ENCODE data around the gene TSSK1B.
"Not testable (repeated sequence)": the region's sequence is repeated elsewhere in the genome, so short reads cannot be mapped to it uniquely, and the experiment has no call there.

Gene TSSK1B, protein sequence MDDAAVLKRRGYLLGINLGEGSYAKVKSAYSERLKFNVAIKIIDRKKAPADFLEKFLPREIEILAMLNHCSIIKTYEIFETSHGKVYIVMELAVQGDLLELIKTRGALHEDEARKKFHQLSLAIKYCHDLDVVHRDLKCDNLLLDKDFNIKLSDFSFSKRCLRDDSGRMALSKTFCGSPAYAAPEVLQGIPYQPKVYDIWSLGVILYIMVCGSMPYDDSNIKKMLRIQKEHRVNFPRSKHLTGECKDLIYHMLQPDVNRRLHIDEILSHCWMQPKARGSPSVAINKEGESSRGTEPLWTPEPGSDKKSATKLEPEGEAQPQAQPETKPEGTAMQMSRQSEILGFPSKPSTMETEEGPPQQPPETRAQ

DNA sequence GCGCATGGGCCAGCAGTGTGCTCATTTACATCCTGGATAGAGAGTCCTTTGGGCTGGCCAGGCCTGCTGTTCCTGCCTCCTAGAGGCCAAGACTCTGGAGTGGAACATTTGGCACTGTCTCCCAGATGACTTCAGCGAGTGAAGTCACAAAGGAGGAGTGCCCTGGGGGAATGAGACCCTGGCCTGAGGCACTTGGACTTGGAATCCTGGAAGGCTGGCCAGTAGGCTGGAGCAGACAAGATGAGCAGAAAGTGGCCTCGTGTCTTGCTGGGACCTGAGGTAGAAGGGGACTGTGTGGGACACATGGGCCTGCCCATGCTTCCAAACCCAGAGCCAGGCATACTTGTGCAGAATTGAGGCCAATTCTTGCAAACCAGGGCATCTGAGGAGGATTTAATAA, at the start of gene TSSK1B:
Gene TSSK1B, minus strand, starts transcription at position 101 of the 400 bp plus-strand sequence. CDS start 150 bp downstream, outside the sequence.
- no peak for DNase-seq (ENCODE audit: low read depth in 2 of 2)

DNA sequence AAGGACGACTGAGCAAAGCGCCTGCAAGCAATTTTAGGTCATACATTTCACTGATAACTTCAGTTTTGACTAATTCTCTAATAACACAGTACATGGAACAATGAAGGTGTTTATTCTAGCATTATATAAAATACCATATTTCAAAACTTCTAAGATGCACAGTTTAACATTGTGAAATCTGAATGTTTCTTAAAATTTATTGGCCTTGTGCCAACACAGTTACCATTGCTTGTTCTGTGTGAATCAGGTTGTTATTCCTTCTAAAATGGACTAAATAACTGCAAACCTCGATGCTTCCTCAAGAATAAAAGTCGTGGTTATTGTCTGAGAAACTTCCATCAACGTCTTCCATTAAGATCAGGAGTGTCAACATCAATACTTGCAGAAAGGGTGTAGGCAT, 45.5 kb upstream of the TSSK1B start:
- DNase-seq (ENCODE audit: low read depth in 2 of 2): no peak

DNA sequence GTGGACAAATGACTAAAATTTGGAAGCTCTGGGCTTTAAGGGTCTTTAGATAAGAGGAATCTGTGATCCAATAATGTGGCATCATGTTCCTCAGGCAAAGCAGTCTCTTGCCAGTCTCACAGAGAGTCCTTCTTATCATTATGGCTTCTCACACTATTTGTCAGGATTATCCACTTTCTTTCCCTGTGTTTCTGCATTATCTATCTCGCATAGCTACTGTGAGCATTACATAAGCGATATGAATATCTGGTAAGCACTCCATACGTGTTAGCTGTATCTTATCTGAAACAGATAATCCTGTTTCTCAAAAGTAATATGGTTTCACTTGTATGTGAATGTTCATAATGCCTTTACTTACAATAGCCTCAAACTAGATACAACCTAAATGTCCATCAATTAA, 43.9 kb upstream of the TSSK1B start:
- DNase-seq (ENCODE audit: low read depth in 2 of 2): no peak

DNA sequence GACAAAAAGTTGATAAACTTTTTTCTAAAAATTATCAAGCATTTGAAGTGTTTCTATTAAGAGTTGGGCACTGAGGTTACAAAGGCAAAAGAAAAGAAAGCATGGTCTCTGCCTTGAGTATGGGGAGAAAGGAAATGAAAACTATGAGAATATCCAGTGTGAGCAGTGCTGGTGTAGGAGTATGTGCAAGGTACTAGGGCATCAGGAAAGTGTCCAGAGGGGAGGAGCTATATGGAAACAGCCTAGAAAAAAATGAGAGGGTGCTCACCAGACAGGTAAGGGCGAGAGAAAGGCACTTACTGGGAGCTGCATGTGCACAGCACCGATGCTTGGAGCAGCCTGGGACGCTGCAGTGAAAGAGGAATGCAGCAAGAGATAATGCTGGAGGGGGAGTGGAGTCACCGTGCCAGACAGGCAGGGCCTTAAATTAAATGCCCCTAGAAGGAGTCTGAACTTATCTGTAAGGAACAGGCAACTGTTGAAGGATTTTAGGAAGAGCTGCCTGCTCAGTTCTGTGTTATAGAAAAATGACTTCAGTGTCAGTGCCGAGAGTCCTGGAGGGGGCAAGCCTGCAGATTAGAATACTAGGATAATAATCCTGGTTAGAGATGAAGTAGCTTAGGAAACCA, 39.4 kb upstream of the TSSK1B start:
- DNase-seq (ENCODE audit: low read depth in 2 of 2): no peak

DNA sequence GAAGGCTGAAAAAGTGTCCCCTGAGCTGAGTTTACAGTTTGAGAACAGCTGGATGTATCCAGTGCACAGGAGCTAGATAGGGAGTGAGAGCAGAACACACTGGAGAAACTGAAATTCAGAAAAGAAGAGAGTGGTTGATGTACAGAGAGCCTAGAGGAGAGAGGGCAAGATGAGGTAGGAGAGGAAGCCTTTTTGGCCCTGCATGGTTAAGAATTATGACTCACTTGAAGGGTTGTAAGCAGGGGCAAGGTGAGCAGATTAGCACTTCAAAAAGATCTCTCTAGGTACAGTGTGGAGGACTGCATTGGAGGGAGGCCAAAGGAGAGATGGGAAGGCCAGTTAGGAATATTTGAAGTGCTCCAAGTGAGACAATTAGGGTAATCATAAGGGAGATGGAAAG, 28.2 kb upstream of the TSSK1B start:
- DNase-seq (ENCODE audit: low read depth in 2 of 2): no peak

DNA sequence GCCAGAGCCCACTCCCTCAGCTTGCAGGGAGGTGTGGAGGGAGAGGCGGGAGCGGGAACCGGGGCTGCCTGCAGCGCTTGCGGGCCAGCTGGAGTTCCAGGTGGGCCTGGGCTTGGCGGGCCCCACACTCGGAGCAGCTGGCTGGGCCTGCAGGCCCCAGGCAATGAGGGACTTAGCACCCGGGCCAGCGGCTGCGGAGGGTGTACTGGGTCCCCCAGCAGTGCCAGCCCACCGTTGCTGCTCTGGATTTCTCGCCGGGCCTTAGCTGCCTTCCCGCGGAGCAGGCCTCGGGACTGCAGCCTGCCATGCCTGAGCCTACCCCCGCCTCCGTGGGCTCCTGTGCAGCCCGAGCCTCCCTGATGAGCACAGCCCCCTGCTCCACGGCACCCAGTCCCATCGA, 22.3 kb upstream of the TSSK1B start:
- DNase-seq (ENCODE audit: low read depth in 2 of 2): not testable (repeated sequence)

DNA sequence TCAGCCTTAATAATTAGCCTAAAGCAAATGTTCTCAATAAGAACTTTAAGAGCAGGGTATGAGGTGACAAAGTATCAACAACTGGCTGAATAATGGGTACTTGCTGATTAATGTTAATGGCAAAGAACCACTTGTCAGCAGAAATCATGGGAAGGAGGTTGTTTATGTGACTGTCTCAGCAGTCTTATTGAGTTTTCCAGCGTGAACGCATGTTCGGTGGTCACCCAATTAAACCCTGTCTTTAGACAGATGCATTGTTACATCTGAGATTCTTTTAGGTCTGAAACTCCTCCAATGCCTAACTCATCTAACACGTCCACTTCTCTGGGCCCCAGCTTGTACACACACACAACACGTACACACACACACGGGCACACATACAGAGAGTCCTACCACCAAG, 18.2 kb upstream of the TSSK1B start:
- no peak for DNase-seq (ENCODE audit: low read depth in 2 of 2)

DNA sequence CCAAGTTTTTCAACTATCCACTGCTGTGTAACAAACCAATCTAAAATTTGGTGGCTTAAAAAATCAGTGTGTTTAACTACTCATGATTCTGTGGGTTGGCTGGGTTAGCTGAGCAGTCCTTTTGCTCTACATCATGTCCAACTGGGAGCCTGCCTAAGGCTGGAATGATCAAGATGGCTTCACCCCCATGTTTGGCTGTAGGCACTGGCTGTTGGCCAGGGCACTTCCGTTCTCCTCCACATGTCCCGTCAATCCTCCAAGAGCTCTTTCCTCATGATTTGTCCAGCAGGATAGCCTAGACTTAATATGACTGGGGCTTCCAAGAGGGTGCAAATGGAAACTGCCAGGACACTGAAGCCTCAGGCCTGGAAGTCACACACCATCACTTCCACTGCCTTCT, 17.0 kb upstream of the TSSK1B start:
- no peak for DNase-seq (ENCODE audit: low read depth in 2 of 2)

DNA sequence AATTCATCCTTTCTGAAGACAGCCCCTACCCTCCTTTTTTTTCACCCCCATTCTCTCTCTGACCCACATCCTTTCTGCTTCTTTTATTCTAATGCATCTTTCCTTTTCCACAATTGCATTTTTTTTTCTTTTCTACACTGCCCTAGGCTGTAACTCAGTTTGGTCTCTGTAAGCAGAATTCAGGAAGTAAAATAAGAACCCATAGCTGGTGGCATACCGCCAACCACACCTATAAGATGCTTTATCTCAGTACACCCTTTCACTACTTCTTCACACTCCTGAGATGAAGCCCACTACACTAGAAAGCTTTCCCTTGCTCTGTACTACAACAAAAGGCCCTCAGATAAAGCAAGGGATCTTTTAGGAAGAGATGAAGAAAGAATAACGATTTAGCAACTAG, 16.1 kb upstream of the TSSK1B start:
- DNase-seq (ENCODE audit: low read depth in 2 of 2): no peak

DNA sequence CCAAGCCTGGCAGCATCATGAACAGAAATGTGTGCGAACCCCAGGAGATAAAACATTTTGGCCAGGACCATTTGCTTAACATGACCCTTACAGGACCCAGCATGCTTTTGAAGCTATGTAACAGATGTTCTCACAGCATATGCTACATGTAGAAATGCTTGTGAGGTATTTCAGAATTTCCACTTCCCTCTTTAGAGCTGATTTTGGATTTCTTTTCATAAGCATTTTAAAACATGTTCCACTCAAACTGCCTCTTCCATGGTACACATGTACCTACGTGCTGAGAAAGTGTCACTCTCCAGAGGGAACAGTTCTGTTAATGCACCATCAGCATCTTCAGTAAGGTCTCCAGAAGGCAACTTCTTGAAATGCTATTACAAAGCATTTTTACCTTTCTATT, 15.7 kb upstream of the TSSK1B start:
- DNase-seq (ENCODE audit: low read depth in 2 of 2): no peak

DNA sequence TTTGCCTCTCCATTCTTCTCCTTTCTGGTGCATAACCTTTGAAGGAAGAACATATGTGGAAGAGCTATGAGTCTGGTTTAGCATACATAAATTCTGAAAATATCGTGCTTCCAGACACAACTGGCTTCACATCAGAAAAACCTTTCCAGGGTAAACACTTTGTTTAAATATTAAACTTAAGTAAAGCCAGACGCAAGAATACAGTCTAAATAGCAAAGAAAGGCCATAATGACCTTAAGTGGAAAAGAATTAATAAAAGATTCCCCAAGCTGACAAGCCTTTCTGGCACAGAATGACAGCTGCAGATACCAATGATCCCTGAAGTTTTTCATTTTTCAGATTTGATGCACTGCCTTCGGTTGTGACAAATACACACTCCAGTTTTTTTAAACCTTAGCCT, 13.5 kb upstream of the TSSK1B start:
- DNase-seq (ENCODE audit: low read depth in 2 of 2): no peak

DNA sequence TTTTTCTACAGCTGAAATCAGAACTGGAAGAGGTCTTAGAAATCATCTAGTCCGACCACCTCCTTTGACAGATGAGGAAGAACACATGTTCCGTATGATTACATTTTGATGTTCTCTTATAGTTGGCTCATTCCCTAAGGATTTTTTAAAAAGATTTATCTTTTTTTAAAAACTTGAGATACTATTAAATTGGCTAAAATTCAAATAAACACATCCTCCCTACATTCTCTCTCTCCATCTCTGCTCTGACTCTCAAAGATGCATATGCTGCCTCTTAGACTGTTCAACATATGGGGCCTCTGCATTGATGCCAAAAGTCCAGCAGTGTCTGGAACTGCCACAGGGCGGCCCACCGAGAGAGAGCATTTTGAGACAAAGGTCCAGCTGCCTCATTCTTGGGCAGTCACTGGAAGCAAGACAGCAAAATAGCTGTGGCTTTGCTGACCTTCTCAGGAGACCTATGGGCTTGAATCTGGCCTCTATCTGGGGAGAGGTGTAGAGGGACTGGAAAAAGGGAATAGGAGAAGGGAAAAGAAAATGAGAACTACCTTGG, 12.8 kb upstream of the TSSK1B start:
- no peak for DNase-seq (ENCODE audit: low read depth in 2 of 2)

DNA sequence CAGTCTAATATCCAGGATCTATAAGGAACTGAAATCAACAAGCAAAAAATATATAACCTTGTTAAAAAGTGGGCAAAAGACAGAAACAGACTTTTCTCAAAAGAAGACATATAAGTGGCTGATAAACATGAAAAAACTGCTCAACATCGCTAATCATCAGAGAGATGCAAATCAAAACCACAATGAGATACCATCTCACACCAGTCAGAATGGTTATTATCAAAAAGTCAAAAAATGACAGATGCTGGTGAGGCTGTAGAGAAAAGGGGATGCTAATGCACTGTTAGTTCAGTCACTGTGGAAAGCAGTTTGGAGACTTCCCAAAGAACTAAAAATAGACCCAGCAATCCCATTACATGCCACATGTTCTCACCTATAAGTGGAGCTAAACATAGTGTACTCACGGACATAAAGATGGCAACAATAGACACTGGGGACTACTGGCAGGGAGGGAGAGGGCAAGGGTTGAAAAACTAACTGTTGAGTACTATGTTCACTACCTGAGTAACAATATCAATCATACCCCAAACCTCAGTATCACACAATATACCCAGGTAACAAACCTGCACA, 11.7 kb upstream of the TSSK1B start:
- DNase-seq (ENCODE audit: low read depth in 2 of 2): no peak

DNA sequence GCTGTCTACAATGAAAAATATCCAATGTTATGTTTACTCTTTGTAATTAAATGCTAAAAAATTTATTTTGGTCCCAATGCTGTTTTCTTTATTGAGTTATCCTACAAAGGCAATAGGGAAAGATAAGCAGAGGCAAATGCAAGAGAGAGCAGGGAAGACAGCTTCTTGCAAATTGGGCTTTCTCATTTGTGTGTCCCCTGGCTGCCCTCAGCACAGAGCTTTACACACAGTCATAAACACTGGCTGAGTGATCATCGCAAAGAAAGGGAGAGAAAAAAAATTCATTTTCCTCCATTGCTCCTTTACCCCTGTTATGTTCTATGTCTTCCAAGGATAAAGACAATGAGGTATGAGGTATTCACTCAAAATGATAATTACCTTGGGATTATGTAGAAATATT, 2.3 kb upstream of the TSSK1B start:
- no peak for DNase-seq (ENCODE audit: low read depth in 2 of 2)

DNA sequence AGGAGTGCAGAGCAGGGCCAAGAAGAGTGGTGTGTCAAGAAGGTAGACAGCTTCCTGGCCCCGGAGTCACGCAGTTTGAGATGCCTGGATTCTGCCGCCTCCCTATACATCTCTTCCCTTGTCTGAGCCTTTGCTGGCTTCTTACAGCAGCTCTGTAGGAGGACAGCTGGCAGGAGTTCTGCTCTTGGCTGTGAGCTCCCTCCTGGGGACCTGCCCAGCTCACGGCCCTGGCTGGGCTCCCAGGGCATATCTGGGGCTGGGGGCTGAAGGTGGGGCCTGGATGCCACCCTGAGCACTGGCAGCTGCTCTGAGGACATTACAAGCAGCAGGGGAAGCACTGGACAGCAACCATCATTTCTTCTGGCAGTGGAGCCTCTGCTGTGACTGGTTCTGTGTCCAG, 786 bp upstream of the TSSK1B start:
- DNase-seq (ENCODE audit: low read depth in 2 of 2): no peak

DNA sequence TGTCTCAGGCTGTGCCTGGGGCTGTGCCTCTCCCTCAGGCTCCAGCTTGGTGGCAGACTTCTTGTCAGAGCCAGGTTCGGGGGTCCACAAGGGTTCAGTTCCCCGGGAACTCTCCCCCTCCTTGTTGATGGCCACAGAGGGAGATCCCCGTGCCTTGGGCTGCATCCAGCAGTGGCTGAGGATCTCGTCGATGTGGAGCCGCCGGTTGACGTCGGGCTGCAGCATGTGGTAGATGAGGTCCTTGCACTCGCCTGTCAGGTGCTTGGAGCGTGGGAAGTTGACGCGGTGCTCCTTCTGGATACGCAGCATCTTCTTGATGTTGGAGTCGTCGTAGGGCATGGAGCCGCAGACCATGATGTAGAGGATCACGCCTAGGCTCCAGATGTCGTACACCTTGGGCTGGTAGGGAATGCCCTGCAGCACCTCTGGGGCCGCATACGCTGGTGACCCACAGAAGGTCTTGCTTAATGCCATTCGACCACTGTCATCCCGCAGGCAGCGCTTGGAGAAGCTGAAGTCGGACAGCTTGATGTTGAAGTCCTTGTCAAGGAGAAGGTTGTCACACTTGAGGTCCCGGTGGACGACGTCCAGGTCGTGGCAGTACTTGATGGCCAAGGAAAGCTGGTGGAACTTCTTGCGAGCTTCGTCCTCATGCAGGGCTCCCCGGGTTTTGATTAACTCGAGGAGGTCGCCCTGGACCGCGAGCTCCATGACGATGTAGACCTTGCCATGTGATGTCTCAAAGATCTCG, 752 bp downstream of the TSSK1B start:
- DNase-seq (ENCODE audit: low read depth in 2 of 2): no peak

DNA sequence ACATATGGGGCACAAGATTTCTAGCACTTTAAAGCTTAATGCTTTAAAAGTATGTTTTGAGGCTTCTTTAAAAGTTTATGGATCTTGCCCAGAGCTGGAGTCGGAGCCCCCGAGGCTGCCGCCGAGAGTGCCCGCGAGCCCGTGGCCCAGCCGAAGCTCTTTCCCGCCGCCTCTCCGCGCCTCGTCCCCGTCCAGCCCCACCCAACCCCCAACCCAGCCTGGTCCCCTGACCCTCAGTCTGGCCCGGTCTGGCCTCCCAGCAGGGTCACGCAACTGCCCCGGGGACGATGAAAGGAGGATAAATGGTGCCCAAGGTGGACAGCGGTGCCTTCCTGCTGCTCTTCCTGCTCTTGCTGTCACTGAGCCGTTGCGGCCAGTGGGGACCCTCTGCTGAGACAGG, 1.7 kb downstream of the TSSK1B start:
- DNase-seq (ENCODE audit: low read depth in 2 of 2): no peak

DNA sequence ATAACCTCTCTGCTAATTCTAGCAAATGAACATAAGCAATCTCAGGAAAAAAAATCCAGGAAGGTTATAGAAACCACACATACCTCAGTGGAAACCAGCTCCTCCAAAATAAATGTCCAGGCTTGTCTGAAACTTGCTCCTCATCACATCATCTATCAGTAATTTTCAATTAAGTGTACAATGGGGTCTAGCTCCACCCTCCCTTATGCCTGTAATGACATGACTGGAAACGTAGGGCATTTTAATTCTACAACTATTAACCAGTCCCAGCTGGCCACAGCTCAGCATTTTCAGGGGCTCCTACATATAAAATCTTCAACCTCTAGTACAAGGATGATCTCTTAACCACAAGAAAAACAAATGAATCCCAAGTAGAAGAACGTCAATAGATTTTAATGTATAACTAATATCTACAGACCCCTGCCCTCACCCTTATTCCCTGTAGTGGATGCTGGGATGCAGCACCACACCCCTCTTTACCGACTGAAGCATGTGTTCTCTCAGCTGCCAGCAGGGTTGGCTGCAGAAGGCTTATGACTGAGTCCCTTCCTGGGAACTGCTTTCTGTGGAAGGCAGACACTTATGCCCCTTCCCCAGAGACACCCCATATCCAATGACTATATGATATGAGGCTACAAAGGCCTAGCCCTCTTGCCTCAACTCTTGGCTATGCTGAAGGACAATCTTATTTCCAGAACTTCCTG, 6.8 kb downstream of the TSSK1B start:
- no peak for DNase-seq (ENCODE audit: low read depth in 2 of 2)

DNA sequence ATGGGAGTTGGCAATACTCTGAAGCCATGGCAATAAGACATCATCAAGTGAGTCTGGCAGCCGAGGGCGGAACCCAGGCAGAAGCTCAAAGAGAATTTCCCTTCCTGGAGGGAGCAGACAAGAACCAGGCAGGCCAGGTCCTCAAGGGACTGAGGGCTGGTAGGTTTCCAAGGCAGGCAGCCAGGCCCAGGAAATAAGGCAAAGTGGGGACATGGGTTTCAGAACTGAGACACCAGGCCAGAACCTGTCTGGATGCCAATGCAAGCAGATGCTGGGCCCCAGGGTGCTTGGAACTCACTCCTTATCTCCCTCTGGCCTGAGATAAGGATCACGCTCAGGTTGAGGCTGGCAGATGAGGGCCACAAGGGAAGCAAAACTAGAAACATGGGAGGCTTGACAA, 8.9 kb downstream of the TSSK1B start:
- no peak for DNase-seq (ENCODE audit: low read depth in 2 of 2)

DNA sequence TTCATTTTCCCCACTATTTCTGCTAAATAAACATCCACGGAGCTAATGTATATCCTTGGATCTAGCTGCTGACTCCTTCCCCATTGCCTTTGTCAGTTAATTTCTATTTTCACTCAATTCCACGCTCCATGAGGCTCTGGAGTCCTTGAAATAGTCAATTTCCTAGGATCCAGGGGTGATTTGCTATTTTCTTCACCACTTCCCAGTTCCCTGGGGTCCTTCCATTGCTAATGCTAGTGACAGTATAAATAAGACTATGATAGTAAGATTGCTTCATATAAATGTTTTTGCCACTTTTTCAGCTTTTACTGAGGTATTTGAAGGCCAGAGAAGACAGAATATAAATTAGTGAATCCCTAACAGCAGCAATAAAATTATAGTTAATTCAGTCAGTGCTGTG, 13.1 kb downstream of the TSSK1B start:
- DNase-seq (ENCODE audit: low read depth in 2 of 2): no peak

DNA sequence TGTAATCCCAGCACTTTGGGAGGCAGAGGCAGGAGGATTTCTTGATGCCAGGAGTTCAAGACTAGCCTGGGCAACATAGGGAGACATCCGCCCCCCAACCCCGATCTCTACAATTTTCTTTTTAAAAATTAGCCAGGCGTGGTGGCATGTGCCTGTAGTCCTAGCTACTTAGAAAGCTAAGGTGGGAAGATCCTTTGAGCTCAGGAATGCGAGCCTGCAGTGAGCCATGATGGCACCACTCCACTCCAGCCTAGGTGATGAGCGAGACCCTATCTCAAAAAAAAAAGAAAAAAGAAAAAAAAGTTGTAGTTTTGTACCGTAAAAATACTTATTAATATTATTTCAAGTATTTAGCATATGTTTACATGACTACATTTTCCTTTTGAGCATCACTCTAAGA, 29.3 kb downstream of the TSSK1B start:
- no peak for DNase-seq (ENCODE audit: low read depth in 2 of 2)

DNA sequence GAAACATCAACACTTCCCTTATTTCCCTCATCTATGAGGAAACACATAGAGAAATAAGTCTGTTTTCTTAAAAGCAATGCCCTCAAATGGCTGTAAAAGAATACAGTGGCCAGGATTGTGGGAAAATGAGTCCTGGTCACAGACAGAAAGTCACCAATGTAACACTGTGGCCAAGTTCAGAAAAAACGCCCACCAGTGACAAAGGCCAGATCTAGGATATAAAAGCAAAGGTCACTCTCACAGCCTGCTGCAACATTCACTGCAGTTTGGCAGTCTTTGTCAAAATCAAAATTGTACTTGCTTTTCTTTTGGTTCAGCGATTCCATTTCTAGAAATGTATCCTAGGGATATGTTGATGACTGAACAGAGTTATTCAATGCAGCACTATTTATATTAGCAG, 30.5 kb downstream of the TSSK1B start:
- no peak for DNase-seq (ENCODE audit: low read depth in 2 of 2)

Data from activated CD8-positive, alpha-beta memory T cell treated with anti-CD3 and anti-CD28 coated beads for 4 hours (primary cell).